IPS DF 6.9 (cell line): Measurements from ENCODE around the gene TAX1BP3.

Experiments
- DNase-seq: peaks from one replicate; pipeline ENCODE4 v3.0.0-alpha.2; 2013; ENCODE audit warnings: low read depth, low spot score
- H3K27ac ChIP-seq: one replicate; pipeline ENCODE4 v1.5.1; 2013; ENCODE audit warnings: low read length, control low read depth
- H3K27me3 ChIP-seq: 2 replicates; pipeline ENCODE4 v1.6.1; 2013; ENCODE audit warnings: mild to moderate bottlenecking, low read length; ENCODE audit not compliant: control insufficient read depth, insufficient read depth
- H3K36me3 ChIP-seq: 2 replicates; pipeline ENCODE4 v1.6.1; 2013; ENCODE audit warnings: low read length; ENCODE audit not compliant: control insufficient read depth, insufficient read depth
- H3K4me1 ChIP-seq: 2 replicates; pipeline ENCODE4 v1.6.1; 2013; ENCODE audit warnings: low read length; ENCODE audit not compliant: control insufficient read depth, insufficient read depth
- H3K4me3 ChIP-seq: 2 replicates; pipeline ENCODE4 v1.5.1; 2013; ENCODE audit warnings: mild to moderate bottlenecking, low read length
- H3K9me3 ChIP-seq: 2 replicates; pipeline ENCODE4 v1.6.1; 2013; ENCODE audit warnings: low read length, inconsistent platforms; ENCODE audit not compliant: control insufficient read depth, insufficient read depth
- WGBS: extraction: QIAGEN DNeasy Blood & Tissue Kit; methylation state at CpG from one replicate; pipeline ENCODE4 v1.1.7; 2013; ENCODE audit warnings: mixed read lengths, missing lambda C conversion rate; ENCODE audit not compliant: insufficient read length, insufficient coverage; 5-methylcytosine and 5-hydroxymethylcytosine counted together

TAX1BP3 gene

DNA sequence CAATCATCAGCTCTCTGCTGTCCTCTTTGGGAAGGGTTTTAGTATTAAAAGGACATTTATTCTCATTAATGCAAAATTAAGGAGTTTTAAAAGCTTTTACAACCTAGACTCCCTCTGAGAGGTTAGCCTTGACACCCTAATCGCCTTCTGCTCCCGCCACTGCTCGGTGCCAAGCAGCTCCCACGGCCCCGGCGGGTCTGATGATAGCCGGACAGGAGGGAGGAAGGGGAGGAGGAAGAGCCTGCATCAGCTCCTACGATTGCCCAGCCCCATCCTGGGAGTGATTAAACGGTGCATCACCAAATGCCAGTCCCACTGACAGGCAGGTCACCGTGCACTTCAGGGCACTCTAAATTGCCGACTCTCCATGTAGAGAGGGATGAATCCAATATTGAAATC lies 40.6 kb downstream of the TAX1BP3 start:
- no peaks in the 10 kb centered on the region for H3K9me3 ChIP-seq
- no peak overlapping the region for H3K27ac ChIP-seq
- H3K36me3 ChIP-seq, result peaks cover 27% of the 10 kb centered on the region
- WGBS, result no CpG with 5 or more reads among the region's 11 CpGs
- H3K27me3 ChIP-seq, result no peaks in the 10 kb centered on the region
- H3K4me1 ChIP-seq, result no peaks in the 10 kb centered on the region
- no peak overlapping the region for H3K4me3 ChIP-seq
- no peak for DNase-seq

DNA sequence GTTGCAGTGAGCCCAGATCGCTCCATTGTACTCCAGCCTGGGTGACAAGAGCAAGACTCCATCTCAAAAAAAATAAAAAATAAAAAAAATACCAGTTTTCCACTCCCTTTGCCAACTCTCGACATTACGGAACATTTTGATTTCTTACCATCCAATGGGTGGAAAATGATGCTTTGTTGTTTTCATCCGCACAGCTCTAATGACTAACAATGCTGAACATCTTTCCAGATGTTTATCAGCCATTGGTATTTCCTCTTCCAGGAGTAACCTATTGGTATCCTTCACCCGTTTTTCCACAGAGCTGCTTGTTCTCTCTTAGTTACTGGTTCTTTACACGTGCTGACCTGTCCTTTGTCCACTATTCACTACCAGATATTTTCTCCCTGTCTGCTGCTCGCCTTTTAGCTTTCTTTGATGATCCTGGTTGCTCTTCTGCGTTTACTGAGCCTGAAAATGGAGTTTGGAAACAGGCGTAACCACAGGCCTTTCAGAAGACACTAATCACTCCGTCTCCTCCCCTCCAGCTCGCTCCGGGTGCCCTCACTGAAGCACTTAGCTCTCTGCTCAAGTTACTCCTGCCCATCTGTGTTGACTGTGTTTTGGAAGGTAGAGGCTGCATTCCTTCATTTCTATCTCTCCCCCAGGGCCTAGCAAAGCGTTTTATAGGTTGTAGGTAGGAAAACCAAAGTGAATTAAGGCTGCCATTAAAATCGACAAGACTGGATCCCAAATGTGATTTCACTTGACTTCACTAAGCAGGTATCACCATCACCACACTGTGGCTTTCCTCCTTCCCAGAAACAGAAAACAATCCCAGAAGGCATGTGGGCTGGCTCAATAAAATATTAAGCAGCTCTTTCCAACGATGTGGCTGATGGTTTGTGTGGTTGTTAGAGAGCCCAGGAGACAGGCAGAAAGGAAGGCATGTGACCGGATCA lies 41.3 kb downstream of the TAX1BP3 start:
- Histone ChIP-seq H3K4me3 (no peak overlapping the region), H3K9me3 (no peaks in the 10 kb centered on the region), H3K4me1 (no peaks in the 10 kb centered on the region), H3K36me3 (peaks cover 28% of the 10 kb centered on the region), H3K27me3 (no peaks in the 10 kb centered on the region), H3K27ac (no peak overlapping the region)
- DNase-seq, result no peak
- no CpG with 5 or more reads among the region's 16 CpGs for WGBS

DNA sequence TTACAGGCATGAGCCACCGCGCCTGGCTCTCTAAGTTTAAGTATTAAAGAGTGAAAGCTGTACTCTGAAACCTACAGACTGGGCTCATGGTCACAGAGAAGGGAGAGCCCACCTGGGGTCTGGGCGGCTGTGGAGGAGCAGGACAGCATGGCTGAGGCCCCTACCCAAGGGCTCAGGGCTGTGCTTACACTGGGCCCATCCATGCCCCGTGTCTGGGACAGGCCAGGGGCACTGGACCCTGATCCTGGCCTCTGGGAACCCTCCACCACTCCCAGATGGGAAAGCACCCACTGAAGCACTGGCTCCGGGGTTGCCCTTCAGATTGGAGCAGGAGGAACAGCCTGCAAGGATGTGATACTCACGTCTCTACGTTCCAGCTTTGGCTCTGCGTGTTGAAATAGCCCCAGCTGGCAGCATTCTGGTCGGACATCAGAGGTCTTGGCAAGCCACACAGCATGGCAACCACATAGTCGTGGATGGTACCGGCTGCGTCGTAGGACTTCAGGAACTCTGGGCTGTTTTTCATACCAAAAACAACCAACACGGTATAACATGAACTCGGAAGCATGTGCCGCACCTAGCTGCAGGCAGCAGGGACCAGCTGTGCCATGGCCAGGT lies 45.3 kb downstream of the TAX1BP3 start:
- WGBS, result no CpG with 5 or more reads among the region's 16 CpGs
- no peak for DNase-seq
- Histone ChIP-seq H3K4me1 (no peaks in the 10 kb centered on the region), H3K9me3 (no peaks in the 10 kb centered on the region), H3K36me3 (peaks cover 34% of the 10 kb centered on the region), H3K27ac (no peak overlapping the region), H3K27me3 (no peaks in the 10 kb centered on the region), H3K4me3 (no peak overlapping the region)

DNA sequence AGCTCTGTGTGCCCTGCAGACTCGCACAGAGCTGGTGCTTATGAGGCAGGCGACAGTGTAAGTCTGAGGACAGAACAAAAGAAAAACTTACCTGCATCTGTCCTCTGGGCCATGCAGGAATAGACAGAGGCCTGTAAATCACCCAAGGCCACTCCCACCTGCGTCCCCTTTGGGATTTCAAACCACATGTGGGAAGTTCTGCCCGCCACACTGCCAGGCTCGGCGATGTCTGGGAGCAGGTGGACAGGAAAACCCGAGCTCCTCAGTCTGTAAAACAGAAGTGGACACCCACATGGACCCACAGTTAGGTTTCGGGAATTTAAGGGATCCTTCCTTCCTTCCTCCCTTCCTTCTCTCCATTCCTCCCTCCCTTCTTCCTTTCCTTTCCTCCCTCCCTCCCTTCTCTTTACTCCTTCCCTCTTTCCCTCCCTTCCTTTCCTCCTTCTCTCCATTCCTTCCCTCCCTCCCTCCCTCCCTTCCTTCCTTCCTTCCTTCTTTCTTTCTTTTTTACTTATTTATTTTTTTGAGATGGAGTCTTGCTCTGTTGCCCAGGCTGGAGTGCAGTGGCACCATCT lies 47.1 kb downstream of the TAX1BP3 start:
- no peak overlapping the region for H3K4me3 ChIP-seq
- no peaks in the 10 kb centered on the region for H3K27me3 ChIP-seq
- H3K27ac ChIP-seq, result no peak overlapping the region
- H3K4me1 ChIP-seq, result no peaks in the 10 kb centered on the region
- no peak for DNase-seq
- no CpG with 5 or more reads among the region's 8 CpGs for WGBS
- no peaks in the 10 kb centered on the region for H3K9me3 ChIP-seq
- H3K36me3 ChIP-seq, result peaks cover 36% of the 10 kb centered on the region

DNA sequence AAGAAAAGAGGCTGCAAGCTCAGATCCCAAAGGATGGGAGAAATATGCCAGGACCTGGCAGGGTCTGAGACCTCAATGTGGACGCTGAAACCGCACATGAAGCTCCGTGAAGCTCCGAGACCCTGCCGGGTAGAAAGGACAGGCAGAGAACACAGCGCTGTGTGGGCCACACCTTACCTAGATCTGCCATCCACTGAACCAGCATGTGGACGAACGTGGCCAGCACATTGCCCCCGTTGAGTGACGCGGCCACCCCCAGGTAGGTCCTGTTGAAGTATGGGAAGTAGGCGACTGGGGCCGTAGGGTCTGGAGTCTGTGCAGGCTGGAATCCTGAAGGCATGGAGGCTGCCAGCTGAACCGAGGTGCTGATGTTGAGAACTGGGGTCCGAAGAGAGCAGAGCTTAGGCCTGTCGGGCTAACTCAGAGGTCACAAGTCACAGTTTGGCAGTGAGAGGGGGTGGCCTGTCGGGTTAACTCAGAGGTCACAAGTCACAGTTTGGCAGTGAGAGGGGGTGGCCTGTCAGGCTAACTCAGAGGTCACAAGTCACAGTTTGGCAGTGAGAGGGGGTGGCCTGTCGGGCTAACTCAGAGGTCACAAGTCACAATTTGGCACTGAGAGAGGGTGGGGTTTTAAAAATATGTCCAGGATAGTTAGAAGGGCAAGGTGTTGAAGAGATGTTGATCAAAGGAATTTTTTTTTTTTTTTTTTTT lies 53.1 kb downstream of the TAX1BP3 start:
- no CpG with 5 or more reads among the region's 18 CpGs for WGBS
- H3K36me3 ChIP-seq, result peaks cover 31% of the 10 kb centered on the region
- no peak overlapping the region for H3K27ac ChIP-seq

DNA sequence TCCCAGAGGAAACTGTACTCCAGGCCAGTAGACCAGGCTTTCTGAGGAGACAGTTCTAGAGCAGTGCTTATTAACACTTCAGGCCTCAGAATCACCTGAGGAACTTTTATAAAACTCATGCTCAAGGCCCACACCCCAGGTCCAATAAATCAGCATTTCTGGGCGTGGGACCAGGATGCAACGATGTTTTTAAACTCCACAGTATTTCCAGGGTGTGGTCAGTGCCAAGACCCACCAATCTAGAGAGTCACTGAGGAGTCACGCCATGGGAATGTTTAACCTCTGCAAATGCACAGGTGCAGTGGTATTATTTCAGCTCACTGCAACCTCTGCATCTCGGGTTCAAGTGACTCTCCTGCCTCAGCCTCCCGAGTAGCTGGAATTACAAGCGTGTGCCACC lies 55.3 kb downstream of the TAX1BP3 start:
- no CpG with 5 or more reads among the region's 6 CpGs for WGBS
- DNase-seq, result no peak
- peaks cover 36% of the 10 kb centered on the region for H3K36me3 ChIP-seq
- no peaks in the 10 kb centered on the region for H3K4me1 ChIP-seq
- no peak overlapping the region for H3K4me3 ChIP-seq
- H3K27me3 ChIP-seq, result no peaks in the 10 kb centered on the region
- no peak overlapping the region for H3K27ac ChIP-seq
- peaks cover 2% of the 10 kb centered on the region; the same call in 1 of the 2 replicates for H3K9me3 ChIP-seq

More for the DNA sequence above, 53.1 kb downstream of the TAX1BP3 start:
- H3K4me1 ChIP-seq, result no peaks in the 10 kb centered on the region
- peaks cover 2% of the 10 kb centered on the region; the same call in 1 of the 2 replicates for H3K9me3 ChIP-seq
- no peak for DNase-seq
- no peak overlapping the region for H3K4me3 ChIP-seq
- H3K27me3 ChIP-seq, result no peaks in the 10 kb centered on the region
